ENCODE results near the gene BCR.

DNA sequence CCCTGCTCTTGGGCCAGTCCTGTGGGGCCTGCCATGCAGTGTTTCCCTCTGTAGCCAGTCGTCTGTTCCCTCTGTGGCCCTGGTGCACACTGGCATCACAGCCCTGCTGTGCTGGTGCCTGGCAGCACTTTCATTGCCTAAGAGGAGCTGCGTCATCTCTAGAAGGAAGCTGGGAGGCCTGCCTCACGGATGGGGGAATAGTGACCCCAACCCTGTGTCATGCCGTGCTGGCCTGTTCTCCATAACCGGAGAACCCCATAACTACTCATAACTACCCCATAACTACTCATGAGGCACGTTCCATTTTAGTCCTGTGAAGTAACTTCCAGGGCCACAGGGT is 21.0 kb upstream of the BCR start:
- TF ChIP-seq EZH2 (IDR thresholded peaks at IDR 0.05; ENCODE audit: borderline replicate concordance, insufficient read depth, low read length, poor library complexity, severe bottlenecking) (no peak), CTCF (IDR thresholded peaks at IDR 0.05; ENCODE audit: poor library complexity, severe bottlenecking) (no peak), POLR2AphosphoS5 (IDR thresholded peaks at IDR 0.05) (no peak), EP300 (conservative IDR thresholded peaks at IDR 0.05; ENCODE audit: poor library complexity, severe bottlenecking) (no peak), TAF1 (IDR thresholded peaks at IDR 0.05; ENCODE audit: low read depth) (no peak)
